ENCODE data around the gene AQP5. TPM values are rescaled to one million over a fixed set of nuclear protein-coding genes. Genes with fewer than 3 reads are reported as not detected.

AQP5 gene
- total RNA-seq, 6 experiments from 2014 or later, result not detected

DNA sequence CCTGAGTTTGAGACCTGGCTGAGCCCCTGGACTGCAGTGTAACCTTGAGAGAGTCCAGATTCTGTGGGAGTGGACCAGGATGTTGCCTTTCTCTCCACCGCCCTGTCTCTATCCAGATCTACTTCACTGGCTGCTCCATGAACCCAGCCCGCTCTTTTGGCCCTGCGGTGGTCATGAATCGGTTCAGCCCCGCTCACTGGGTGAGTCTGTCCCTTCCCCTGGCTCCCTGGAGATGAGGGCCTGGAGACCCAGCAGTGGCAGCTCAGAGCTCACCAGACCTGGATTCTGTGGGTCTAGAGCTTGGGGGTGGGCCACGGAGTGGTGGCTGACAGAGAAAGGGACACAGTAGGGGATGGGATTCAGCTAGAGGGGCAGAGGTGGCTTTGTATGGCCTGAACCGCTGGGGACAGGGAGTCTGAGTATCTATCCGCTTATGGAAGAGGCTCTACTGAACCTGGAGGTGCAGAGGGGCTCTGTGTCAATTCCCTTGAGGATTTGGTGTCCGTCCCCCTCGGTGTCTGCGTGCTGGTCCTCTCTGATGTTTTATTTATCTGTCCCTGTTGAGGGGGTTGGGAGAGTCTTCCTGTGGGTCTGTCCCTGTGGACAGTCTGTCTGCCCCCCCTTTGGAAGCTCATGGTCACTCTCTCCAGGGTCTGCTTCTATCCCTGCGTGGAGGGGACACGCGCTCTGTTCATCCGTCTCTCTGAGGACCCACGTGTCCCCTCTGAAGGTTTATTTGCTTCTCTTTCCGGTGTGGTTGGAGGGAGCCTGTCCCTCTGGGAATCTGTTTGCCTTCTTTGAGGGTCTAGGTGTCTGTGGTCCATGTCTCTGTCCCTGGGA is 2.5 kb downstream of the AQP5 start:
- ATAC-seq (no peak), DNase-seq (peak in 1 of 3 donors; percentile 44)
- Histone ChIP-seq H3K36me3 (no peaks in the 10 kb centered on the region), H3K27ac (no peak overlapping the region), H3K27me3 (peaks cover 0 to 9% of the 10 kb centered on the region in 2 donors), H3K4me3 (no peak overlapping the region), H3K4me1 (peaks cover 0 to 35% (median 3%) of the 10 kb centered on the region in 4 donors), H3K9me3 (no peaks in the 10 kb centered on the region)
- intact Hi-C loops (cut with DNase I), result no loop called here
- no peak for TF ChIP-seq CTCF (IDR thresholded peaks at IDR 0.05)
- TF ChIP-seq POLR2A (IDR thresholded peaks at IDR 0.05), result no peak
- 100% methylated on average over 3 of the region's 17 CpGs for WGBS (ENCODE audit: insufficient coverage, low coverage, low lambda C conversion rate, missing lambda C conversion rate)

DNA sequence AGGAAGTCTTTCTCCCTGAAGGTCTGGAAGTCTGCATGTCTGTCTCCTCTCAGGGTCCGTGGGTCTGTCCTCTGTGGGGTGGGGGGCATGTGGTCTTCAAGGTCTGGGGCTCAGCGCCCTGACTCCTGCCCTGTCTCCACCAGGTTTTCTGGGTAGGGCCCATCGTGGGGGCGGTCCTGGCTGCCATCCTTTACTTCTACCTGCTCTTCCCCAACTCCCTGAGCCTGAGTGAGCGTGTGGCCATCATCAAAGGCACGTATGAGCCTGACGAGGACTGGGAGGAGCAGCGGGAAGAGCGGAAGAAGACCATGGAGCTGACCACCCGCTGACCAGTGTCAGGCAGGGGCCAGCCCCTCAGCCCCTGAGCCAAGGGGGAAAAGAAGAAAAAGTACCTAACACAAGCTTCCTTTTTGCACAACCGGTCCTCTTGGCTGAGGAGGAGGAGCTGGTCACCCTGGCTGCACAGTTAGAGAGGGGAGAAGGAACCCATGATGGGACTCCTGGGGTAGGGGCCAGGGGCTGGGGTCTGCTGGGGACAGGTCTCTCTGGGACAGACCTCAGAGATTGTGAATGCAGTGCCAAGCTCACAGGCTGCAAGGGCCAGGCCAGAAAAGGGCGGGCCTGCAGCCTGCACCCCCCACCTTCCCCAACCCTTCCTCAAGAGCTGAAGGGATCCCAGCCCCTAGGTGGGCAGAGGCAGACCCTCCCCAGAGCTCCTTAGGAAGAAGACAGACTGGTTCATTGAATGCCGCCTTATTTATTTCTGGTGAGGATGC is 3.4 kb downstream of the AQP5 start:
- no peak for DNase-seq
- no peak overlapping the region for H3K4me3 ChIP-seq
- WGBS (ENCODE audit: insufficient coverage, low coverage, low lambda C conversion rate, missing lambda C conversion rate), result 67% methylated on average over 6 of the region's 13 CpGs
- no peak for ATAC-seq
- H3K4me1 ChIP-seq, result peaks cover 0 to 35% (median 3%) of the 10 kb centered on the region in 4 donors
- intact Hi-C loops (cut with DNase I), result loop anchor here (5.0 kb wide), 2 partner anchors 92 to 107 kb away; partner anchors contain the start of gene ASIC1 (in 1 of the 2)
- no peaks in the 10 kb centered on the region for H3K9me3 ChIP-seq
- no peak overlapping the region for H3K27ac ChIP-seq
- no peaks in the 10 kb centered on the region for H3K36me3 ChIP-seq
- TF ChIP-seq POLR2A (IDR thresholded peaks at IDR 0.05) (no peak), CTCF (IDR thresholded peaks at IDR 0.05) (no peak)
- peaks cover 0 to 9% of the 10 kb centered on the region in 2 donors for H3K27me3 ChIP-seq

GRCh38 chr12:49965836-49966235 is 4.2 kb downstream of the AQP5 start:
- Histone ChIP-seq H3K4me3 (no peak overlapping the region), H3K9me3 (no peaks in the 10 kb centered on the region), H3K27ac (no peak overlapping the region), H3K4me1 (peaks cover 0 to 35% (median 3%) of the 10 kb centered on the region in 4 donors), H3K27me3 (peaks cover 0 to 6% of the 10 kb centered on the region in 2 donors), H3K36me3 (no peaks in the 10 kb centered on the region)
- TF ChIP-seq POLR2A (IDR thresholded peaks at IDR 0.05), result no peak
- no peak for TF ChIP-seq CTCF (IDR thresholded peaks at IDR 0.05)
- WGBS (ENCODE audit: insufficient coverage, low coverage, low lambda C conversion rate, missing lambda C conversion rate), result no CpG with 5 or more reads among the region's 6 CpGs
- intact Hi-C loops (cut with DNase I), result loop anchor here (5.0 kb wide), 2 partner anchors 91 to 106 kb away; partner anchors contain the start of gene ASIC1 (in 1 of the 2)
- ATAC-seq, result no peak
- no peak for DNase-seq

DNA sequence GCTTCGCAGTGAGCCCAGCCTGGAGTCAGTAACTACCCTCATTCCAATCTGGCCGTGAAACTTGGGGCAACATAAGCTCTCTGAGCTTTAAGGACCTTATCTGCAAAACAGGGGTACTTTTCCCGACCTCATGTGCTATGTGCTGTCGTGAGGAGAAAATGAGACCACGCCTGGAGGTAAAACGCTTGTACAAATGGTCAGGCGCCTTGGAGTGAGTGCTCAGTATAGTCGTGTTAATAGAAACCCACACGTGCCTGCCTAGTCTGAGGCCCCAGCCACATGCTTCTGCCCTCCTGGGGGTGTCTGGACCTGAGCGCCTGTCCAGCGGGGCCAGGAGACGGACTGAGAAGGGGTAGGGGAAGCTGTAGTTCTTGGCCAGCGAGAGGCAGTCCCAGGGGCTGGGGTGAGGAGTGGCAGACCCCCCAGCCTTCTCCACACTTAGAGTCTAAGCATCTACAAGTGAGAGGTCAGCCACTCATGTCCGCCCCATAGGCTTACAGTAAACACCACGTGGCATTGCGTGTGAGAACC is 4.9 kb downstream of the AQP5 start:
- ATAC-seq, result no peak
- no peak for TF ChIP-seq CTCF (IDR thresholded peaks at IDR 0.05)
- no peak for TF ChIP-seq POLR2A (IDR thresholded peaks at IDR 0.05)
- WGBS (ENCODE audit: insufficient coverage, low coverage, low lambda C conversion rate, missing lambda C conversion rate), result 19% methylated on average over 10 of the region's 16 CpGs

More for the DNA sequence above, 4.9 kb downstream of the AQP5 start:
- H3K4me1 ChIP-seq, result peaks cover 0 to 33% (median 3%) of the 10 kb centered on the region in 4 donors
- no peaks in the 10 kb centered on the region for H3K9me3 ChIP-seq
- H3K27me3 ChIP-seq, result no peaks in the 10 kb centered on the region
- no peak overlapping the region for H3K27ac ChIP-seq
- H3K36me3 ChIP-seq, result no peaks in the 10 kb centered on the region
- DNase-seq, result no peak
- no peak overlapping the region for H3K4me3 ChIP-seq
- intact Hi-C loops (cut with DNase I), result loop anchor here (5.0 kb wide), 2 partner anchors 91 to 106 kb away; partner anchors contain the start of gene ASIC1 (in 1 of the 2)
